AG08396 (cell line): ENCODE measurements around the gene SSH2.

Experiments
- DNase-seq: peaks from one replicate; pipeline ENCODE4 v3.0.0; 2012; ENCODE audit warnings: low spot score, mixed read lengths

The SSH2 gene

DNA sequence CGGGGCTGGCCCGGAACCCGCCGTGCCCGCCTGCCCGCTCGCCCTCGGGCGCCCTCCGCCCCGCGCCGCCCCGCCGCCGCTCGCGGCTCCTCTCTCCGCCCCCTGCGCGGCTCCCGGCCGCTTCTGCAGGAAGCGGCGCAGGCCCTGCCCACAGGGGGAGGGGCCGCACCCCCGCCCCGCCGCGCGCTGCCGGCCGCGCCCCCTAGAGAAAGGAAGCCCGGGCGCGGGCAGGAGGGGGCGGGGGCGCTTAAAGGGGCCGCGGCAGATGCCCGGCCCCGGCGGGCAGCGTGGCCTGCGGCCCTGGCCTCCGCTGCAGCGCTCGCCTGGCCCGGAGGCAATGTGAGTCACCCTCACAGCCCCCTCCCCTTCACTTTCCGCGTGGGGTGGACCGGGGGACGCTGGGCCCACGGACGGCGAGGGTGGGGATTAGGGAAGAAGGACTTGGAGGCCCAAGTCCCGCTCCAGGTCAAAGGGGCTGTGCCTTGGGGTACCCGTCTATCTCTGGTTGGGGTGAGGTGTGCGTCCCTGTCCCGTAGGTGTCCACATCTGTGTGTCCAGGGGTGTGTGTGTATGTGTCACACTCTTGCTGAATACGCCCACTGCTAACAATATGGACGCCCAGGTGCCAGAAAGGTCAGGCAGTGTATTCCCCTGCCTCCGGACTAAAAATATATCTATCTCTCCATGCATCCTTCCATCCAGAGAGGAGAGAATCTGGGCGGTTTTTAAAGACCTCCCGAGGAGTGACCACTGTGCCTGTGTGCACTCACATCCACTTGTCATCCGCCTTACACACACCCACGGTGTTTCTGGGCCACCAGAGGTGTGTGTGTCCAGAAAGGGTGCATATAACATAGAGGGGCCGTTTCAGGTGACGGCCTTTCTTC, 340.3 kb downstream of the SSH2 start, which contains the start of gene GIT1:
GIT1 (minus strand) TSS at position 125 of the 887 bp plus-strand sequence. CDS start 270 bp downstream, outside the sequence.
- peak; percentile 97 for DNase-seq

DNA sequence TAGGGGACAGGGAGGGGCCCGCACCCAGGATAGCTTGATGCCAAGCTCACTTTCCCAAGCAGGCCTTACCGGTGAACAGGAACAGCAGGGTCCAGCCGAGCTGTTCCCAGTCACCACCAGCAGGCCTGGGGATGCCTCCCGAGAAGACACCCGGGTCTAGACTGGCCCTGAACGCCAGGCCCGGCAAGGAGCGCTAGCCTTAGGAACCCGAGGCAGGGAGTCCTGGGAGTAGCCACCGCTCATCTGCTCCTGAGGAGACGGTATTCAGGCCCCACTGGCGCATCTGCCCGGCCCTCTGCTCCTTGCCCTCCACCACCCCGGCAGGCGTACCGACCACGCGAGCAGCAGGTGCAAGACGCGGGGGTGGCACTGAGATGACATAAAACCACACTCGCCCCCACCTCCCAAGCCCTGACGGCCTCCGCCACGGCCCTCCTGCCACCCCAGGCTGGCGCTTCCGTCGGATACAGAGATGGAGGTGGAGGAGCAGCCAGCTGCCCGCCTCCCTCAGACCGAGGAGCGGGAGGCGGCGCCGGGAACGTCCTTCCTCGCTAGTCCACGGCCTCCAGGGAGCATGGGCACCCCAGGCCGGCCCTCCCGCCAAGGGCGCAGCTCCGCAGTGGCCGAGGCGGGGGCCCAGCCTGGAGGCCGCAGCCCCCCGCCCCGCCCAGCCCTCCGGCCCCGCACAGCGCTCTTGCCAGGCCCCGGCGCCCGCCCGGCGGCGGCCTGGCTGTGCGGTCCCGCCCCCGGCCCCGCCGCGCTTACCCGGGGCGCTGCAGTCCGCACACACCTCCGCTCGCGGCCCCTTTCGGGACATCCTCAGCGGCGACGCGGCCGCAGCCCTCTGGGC, 341.2 kb downstream of the SSH2 start:
- DNase-seq: peak; percentile 60

DNA sequence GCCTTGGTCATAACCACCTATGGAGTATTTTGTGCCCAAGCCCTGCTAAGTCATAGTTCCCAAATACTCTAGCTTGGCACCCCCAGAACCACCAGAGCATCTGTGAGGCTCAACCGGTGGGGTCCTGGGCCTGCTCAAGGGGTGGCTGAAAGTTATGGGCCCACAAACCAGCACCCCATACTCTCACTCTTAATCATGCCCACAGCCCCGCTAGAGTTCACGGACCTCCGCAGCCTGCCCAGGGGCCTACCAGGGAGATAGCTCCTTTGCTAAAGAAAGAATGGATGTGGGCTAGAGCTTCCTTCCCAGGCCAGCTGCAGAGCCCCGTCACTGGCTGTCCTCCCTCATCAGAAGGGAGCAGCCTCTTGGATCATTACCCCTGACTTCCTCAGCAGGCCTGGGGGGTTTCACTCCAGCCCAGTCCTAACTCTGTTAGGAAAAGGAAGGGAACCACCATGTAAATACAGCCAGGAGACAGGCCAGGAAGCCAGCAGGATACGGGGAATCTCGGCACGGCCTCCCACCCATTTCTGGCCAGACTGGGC, 341.9 kb downstream of the SSH2 start:
- DNase-seq: peak; percentile 39

DNA sequence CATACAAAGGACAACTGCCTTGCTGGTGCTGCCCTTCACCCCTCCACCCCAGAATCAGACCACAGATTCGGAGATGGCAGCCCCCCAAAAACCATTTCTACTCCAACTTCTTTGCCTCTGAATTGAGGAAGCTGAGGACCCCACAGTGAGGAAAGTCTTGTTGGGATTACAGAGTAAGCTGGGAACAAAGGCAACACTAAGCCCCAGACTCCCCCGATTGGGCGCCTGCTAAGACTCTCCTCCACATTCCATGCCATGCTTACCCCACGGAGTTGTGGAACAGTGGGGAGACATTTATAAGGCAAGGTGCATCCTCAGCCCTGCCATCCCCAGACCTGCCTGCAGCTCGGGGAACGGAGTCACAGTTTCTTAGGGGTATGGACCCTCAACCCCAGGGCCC, 342.4 kb downstream of the SSH2 start:
- DNase-seq: no peak

DNA sequence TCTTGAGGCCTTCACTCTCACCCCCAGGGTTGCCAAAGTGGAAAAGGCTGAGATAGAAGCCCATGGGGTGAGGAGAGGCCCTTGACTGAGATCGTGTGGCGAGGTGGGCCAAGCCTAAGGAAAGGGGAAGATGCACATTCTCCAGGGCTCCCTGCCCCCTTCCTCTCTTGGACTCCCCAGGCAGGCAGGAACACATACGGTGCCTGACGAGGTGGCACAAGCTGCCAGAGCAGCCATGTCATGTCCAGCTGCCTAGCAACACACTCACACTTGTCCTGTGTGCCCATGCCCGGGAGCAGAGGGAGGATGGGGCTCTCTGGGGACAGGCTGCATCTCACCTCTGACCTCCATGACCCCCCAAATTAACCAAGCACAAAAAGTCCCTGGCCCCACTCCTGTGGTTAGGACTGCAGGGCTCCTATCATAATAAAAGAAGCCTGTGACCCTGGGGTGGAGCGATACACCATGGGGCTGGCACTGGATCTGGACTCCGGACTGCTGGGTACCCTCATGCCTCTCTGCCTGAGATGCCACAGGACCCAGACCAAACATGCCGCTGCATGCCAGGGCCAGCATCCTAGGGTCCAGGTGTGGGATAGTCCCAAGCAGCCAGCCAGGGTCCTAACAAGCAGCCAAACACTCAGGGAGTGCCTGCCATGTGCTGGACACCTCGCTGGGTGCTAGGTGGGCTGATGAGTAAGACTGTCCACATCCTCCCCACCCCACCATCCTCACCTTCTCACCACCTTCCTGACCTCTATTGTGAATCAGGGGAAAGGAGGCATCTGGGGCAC, 343.2 kb downstream of the SSH2 start:
- no peak for DNase-seq

DNA sequence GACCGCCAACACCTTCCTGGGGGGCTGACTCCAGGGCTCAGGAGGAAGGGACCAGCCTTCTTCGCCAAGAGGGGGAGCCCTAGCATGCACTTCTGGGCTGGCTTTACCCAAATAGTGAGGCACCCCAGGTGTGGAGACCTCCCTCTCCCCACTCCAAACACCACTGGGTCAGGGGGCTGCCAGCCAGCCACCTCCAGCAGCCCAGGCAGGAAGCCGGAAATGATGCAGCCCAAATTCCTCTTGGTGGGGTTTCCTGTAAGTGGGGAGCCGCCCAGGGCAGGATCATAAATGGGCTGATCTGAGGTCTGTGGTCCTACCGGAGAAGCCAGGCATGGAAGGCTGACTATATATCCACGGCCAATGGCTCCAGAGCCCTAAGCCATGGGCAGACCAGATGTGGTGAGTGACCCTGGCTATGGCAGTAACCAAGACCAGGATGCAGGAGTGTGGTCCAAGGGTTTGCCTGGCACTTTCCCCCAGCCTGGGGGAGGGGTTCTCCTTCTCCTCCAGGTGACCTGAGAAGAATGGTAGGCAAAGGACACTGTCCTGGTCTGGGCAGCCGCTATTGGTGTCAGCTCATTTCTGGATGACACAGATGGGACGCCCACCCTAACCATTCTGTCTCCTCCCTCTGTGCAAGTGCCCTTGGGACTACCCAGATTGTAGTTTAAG, 344.8 kb downstream of the SSH2 start:
- DNase-seq: no peak

DNA sequence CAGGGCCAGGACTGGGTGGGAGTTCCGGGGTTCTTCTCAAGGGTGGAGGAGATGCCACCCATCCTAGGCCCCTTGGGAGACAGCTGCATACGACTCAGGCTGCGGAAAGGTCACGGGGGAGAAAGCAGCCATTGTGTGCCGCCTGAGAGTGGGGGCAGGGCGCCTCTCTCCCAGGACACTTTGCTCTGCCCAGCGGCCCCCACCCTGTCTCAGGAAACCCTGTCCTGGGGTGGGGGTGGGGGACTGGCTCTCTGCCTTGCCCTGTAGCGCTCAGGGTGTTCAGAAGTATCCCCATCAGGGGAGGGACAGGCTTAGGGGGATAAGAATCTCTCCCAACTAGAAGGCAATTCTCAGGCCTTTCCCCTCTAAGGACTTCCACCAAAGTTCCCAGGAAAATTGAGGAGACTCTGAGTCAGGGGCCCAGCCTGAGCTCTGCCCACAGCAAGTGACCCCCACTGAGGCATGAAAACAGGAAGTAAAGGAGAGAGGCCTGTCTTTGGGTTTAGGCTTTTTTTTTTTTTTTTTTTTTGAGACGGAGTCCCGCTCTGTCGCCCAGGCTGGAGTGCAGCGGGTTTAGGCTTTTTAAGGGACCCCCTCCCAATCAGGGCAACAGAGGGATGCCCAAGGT, 345.5 kb downstream of the SSH2 start:
- DNase-seq: no peak

DNA sequence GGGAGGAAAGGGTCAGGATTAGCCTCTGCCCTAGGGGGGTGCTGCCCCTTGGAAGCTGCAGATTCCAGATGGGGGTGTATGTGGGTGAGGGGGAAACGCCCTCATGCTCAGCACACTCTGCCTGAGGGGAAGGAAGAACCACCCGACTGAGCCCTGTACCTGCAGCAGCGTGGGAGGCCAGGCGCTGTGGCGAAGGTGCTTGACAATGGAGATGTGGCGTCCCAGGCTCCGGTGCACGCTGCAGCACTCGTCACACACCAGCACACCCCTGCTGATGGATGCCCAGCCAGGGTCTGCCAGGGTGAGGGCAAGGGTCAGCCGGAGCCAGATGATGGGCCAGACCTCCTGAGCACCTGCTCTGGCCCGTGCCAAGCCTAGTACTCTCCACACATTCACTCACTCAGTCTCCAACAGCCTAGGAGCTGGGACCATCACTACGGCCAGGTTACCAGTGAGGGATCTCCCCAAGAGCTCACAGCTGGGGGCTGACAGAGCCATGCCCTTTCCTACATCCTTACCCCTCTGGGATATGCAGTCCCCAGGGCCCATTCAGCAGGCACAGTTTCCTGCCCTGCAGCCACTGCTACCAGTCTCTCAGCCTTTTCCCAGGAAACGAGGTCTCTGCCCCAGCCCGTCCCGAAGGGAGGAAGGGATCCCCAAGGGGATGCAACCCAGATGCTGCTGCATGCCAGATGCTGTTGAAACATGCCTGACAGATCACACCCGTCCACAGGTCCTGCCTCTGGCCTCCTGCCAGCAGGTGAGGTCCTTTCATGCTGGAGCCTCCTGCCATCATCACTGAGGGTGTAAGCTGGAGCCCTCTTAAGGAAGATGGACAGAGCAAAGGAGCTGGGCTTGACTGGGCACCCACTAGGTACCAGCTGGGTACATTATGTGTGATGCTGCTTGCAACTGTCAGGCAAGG, 346.4 kb downstream of the SSH2 start:
- no peak for DNase-seq

DNA sequence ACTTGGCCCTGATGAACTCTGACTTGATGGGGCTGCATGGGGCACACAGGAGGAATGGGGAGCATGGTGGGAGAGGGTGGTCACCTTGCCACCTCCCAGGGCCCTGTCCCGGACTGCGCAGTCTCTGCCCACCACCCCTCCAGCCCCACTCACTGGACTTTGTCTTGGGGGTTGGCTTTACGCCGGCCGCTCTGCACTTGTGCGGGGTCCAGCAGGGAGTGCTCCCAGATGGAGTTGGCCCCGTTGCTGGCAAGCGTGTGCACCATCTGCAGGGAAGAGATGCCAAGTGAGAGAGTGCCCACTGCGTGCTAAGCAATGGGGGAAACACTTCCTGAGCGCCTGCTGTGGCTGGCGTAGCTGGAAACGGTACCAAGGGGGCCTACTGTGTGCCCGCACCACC, 347.3 kb downstream of the SSH2 start:
- DNase-seq: no peak

DNA sequence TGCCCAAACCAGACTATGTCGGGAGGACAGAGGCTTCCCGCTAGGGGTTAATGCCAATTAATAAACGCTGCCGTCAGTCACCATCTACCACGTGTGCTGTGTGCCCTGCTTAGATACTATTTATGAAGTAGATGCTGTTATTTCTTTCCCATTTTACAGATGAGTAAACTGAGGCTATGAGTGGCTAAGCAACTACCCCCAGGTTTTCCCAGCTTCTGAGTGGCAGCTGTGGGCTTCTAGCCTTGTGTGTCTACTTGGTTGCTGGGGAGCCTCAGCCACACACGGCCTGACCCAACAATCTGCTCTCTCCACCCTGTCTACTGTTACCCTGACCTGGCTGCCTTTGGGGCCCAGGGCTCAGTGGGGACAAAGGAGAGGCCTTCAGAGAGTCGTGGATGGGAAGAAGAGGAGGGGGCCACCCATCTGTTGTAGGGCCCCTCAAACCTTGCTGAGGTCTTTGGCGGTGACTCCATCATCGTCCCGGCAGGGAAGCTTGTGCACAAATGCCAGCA, 347.7 kb downstream of the SSH2 start:
- DNase-seq: no peak

DNA sequence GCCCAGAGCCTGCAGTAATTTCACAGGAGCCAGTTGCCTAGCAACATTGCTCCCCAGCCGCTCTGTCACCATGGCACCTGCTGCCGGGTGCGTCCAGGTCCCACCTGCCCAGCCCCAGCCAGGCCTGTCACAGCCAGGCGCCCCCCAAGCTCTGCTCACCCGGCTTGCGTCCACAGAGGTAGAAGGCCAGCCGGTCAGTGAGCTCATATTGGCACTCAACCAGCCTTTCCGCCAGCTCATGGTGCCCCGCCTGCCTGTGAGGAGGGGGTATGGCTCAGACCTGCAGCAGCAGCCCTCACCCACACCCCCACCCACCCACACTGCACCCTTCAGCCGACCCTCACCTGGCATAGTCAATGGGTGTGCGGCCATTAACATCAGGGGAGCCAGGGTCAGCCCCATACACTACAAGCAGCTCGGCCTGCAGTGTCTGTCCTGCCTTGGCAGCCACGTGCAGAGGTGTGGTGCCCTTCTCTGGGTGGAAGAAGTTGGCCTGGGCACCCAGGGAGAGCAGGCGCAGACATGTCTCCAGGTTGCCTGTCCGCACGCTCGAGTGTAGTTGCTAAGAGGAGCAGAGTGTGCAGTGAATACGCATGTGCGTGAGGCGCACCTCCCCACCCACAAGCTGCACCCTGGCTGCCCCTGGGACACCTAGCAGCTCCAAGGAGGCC, 348.3 kb downstream of the SSH2 start:
- no peak for DNase-seq

DNA sequence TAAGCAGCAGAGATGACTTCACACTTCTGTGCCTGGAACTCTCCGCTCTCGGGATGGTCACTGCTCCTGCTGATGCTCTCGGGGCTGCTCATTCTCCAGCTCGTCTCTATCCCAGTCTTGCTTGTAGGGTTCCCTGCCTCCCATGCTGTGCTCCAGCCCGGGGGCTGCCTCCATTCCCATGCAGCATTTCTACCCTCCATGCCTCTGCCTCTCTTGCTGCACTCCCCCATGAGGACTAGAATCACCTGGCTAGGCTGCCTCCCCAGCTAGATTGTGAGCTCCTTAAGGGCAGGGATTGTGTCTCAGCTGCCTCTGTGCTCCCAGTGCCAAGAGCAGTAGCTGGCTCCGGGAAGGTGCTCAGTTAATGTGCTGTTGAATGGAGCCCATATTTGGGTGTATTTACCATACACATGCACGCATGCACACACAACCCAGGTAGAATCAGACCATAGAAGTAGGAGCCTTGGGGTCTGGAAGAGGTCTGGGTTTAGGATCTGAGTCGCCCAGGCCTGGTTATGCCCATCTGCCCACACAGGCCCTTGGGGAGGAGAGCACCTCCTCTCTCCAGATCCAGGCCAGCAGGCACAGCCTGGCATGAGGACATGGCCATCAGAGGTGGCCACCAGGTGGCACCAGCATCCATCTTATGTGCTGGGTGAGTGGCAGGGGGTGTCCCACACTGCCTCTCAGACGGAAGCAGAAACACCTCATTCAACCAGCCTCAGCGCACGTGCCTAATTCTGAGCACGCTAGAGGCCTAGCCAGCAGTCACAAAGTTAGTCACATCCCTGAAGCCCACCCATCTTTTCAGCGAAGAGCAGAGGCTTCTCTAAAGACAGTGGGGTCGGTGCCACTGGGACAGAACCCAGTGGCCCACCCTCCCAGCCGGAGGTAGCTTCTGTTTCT, 349.9 kb downstream of the SSH2 start:
- peak; percentile 92 for DNase-seq

DNA sequence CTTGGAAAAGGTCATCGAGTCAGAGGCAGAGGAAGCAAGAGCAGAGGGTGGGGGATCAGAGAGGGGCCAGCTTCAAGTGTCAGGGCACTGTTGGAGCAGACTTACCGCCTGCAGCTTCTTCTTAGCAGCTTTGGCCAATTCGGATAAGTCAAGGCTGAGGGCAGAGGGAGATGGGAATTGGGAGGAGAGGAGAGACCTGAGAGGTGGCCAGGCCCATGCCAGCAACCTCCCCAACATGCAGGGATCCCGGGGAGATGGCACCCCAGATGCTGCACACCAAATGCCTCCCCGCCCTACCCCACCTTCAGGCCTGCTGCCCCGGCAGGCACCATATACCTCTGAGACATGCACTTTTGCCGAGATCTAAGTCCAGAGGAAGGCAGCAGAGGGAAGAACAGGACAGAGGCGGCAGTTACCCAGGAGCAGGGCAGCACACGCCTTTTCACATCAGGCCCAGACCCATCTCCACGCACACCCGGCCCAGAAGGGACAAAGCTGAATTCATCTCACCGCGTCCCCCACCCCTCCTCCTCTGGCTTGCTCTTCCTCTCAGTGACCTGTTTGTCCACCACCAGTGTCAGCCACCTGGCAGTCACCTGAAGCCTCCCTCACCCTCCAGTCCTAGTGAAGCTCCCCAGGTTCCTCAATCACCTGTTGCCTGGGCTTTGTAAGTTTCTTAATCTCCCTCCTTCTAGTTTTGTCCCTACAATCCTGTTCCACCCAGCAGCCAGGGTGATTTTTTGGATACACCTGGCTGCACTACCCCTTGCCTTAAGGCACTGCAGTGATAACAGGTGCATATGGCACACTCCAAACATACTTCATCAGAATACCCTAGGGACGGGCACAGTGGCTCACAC, 351.2 kb downstream of the SSH2 start:
- no peak for DNase-seq

DNA sequence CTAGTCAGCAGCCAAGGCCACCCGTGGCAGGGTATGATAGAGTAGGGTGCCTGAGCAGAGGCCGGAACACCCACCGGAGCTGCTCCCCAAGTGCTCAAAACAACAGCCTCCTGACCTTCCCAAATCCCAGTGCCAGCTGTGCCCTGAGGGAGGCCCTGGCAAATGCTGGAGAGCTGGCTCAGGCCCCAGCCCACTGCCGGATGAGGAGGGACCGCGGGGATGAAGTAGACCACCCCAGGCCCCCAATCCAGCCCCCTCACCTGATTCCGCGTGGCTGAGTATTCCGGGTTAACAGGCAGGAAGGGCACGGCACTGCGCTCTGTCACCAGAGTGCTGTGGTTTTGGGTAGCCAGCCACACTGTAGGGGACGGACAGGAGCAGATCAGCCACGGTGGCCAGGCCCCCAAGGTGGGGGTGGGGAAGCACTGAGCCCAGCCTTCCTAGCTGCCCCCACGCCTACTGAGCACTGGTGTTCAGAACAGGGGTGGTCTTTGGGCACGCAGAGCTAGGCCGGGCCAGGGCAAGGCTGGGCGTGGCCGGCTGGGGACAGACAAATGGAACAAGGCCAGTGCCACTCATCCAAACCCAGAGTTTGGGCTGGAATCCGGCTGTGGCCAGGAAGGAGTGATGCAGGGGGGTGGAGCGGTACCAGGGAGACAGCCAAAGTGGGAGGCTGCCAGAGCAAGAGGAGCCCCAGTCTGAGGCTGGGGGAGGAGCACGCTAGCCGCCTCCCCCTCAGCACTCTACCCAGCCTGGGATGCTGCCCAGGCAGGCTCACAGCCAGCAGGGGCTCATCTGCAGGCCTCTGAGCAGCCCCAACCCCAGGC, 352.4 kb downstream of the SSH2 start:
- peak; percentile 77 for DNase-seq

DNA sequence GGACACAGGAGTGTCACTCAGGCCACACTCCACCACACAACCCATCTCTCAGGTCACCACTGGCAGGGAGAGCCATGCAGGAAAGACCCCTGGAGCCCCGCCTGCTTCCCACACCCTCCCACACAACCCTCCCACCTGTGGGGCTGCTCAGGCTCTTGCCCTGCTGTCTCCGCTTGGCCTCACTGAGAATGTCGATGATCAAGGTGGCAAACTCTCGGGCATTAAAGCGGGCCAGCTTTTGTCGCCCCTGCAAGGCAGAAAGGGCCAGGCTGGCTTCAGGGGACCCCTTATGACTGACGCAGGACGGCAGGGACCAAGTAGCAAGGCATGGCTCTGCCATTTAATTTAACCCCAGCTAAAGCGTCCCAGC, 353.0 kb downstream of the SSH2 start:
- DNase-seq: no peak
